Calu3 (cell line): ENCODE data around the gene TBC1D9B. TPM values are rescaled to one million over a fixed set of nuclear protein-coding genes. Genes with fewer than 3 reads are reported as not detected.

ENCODE experiments used
- BruUV-seq: library from RNA; stranded (reverse); fragments of 400-500 nt; replicated peaks from 2 replicates; lab custom pipeline; 2021; lab: Mats Ljungman, UMichigan
- CTCF ChIA-PET: fragments of 300-600 bp; sonication (Branson Sonifier 250); formaldehyde crosslinking; loops from one replicate; lab custom pipeline; 2022; ENCODE audit warnings: antibody characterized with exemption; lab: Charles Lee
- DNase-seq: peaks from one replicate; pipeline ENCODE4 v3.0.0; 2022
- H3K27ac Mint-ChIP-seq: one replicate; pipeline ENCODE4 v1.8.0; 2022; ENCODE audit warnings: mixed read lengths; ENCODE audit not compliant: unreplicated experiment
- H3K27me3 Mint-ChIP-seq: one replicate; pipeline ENCODE4 v1.8.0; 2022; ENCODE audit warnings: mixed read lengths; ENCODE audit not compliant: unreplicated experiment
- H3K36me3 Mint-ChIP-seq: one replicate; pipeline ENCODE4 v1.8.0; 2022; ENCODE audit warnings: mild to moderate bottlenecking, moderate library complexity, mixed read lengths; ENCODE audit not compliant: insufficient read depth, unreplicated experiment
- H3K4me1 Mint-ChIP-seq: one replicate; pipeline ENCODE4 v1.8.0; 2022; ENCODE audit warnings: mild to moderate bottlenecking, low read depth, mixed read lengths; ENCODE audit not compliant: unreplicated experiment
- H3K4me3 Mint-ChIP-seq: one replicate; pipeline ENCODE4 v1.8.0; 2022; ENCODE audit warnings: mild to moderate bottlenecking, low read depth, moderate library complexity, mixed read lengths; ENCODE audit not compliant: unreplicated experiment
- H3K9me3 Mint-ChIP-seq: one replicate; pipeline ENCODE4 v1.8.0; 2022; ENCODE audit warnings: low read depth, mixed read lengths; ENCODE audit not compliant: unreplicated experiment
- CTCF ChIP-seq: fragments of 200-600 bp; IDR thresholded peaks from one replicate; pipeline ENCODE4 v1.8.0; 2022; ENCODE audit warnings: antibody characterized with exemption; ENCODE audit not compliant: unreplicated experiment
- intact Hi-C: fragments of 100-400 bp; cut with micrococcal nuclease; formaldehyde crosslinking; loops from one replicate; pipeline ENCODE4 v1.10.0; 2022; ENCODE audit not compliant: unreplicated experiment
- total RNA-seq: library from RNA; stranded (reverse); gene quantifications from 2 replicates; pipeline ENCODE4 v1.2.3, GENCODE V29; 2022

TBC1D9B gene
- total RNA-seq, 1 experiment from 2014 or later = 148 TPM

GRCh38 chr5:179926657-179927056, 19.0 kb upstream of the TBC1D9B start:
- H3K36me3 Mint-ChIP-seq = no peaks in the 10 kb centered on the region
- H3K4me3 Mint-ChIP-seq = no peak overlapping the region
- no peaks in the 10 kb centered on the region for H3K4me1 Mint-ChIP-seq
- H3K27ac Mint-ChIP-seq = no peak overlapping the region
- no peaks in the 10 kb centered on the region for H3K27me3 Mint-ChIP-seq
- BruUV-seq = no TSS peak
- DNase-seq = no peak
- H3K9me3 Mint-ChIP-seq = no peaks in the 10 kb centered on the region
- CTCF ChIA-PET = no interaction called here
- intact Hi-C loops = no loop called here
- TF ChIP-seq CTCF = no peak

GRCh38 chr5:179923436-179923835, 15.7 kb upstream of the TBC1D9B start:
- CTCF ChIA-PET = no interaction called here
- no peak for DNase-seq
- H3K9me3 Mint-ChIP-seq = no peaks in the 10 kb centered on the region
- no peak overlapping the region for H3K4me3 Mint-ChIP-seq
- BruUV-seq = no TSS peak
- H3K36me3 Mint-ChIP-seq = no peaks in the 10 kb centered on the region
- H3K27ac Mint-ChIP-seq = no peak overlapping the region
- intact Hi-C loops = no loop called here
- H3K27me3 Mint-ChIP-seq = peaks cover 21% of the 10 kb centered on the region
- TF ChIP-seq CTCF = no peak
- H3K4me1 Mint-ChIP-seq = no peaks in the 10 kb centered on the region

- peaks cover 33% of the 10 kb centered on the region for H3K27me3 Mint-ChIP-seq
- CTCF ChIA-PET = no interaction called here
Measured at GRCh38 chr5:179920175-179920574, 12.5 kb upstream of the TBC1D9B start.

GRCh38 chr5:179919487-179920060, 11.9 kb upstream of the TBC1D9B start:
- H3K27me3 Mint-ChIP-seq = peaks cover 33% of the 10 kb centered on the region
- intact Hi-C loops = loop anchor here (10.0 kb wide), 1 partner anchor 165 kb away; no protein-coding TSS in a partner anchor
- BruUV-seq = no TSS peak
- no peaks in the 10 kb centered on the region for H3K9me3 Mint-ChIP-seq
- no peak overlapping the region for H3K27ac Mint-ChIP-seq
- TF ChIP-seq CTCF = no peak
- no peak overlapping the region for H3K4me3 Mint-ChIP-seq
- no peaks in the 10 kb centered on the region for H3K4me1 Mint-ChIP-seq
- CTCF ChIA-PET = no interaction called here
- H3K36me3 Mint-ChIP-seq = no peaks in the 10 kb centered on the region
- no peak for DNase-seq

More at GRCh38 chr5:179920175-179920574, 12.5 kb upstream of the TBC1D9B start:
- no peaks in the 10 kb centered on the region for H3K9me3 Mint-ChIP-seq
- no peak for DNase-seq
- no peaks in the 10 kb centered on the region for H3K36me3 Mint-ChIP-seq
- H3K4me1 Mint-ChIP-seq = no peaks in the 10 kb centered on the region
- BruUV-seq = no TSS peak
- TF ChIP-seq CTCF = no peak
- intact Hi-C loops = no loop called here
- no peak overlapping the region for H3K4me3 Mint-ChIP-seq
- no peak overlapping the region for H3K27ac Mint-ChIP-seq
